ENCODE results near the gene KCNMB1.

- TF ChIP-seq FOXM1 (IDR thresholded peaks at IDR 0.05; ENCODE audit: borderline replicate concordance) (no peak), PKNOX1 (IDR thresholded peaks at IDR 0.05) (no peak), ZNF384 (IDR thresholded peaks at IDR 0.05) (no peak), BHLHE40 (IDR thresholded peaks at IDR 0.05; ENCODE audit: borderline replicate concordance) (no peak), NFRKB (IDR thresholded peaks at IDR 0.05) (no peak), SUZ12 (IDR thresholded peaks at IDR 0.05) (no peak), FOXK2 (IDR thresholded peaks at IDR 0.05) (no peak), HDGF (IDR thresholded peaks at IDR 0.05; ENCODE audit: borderline replicate concordance) (no peak), SP1 (IDR thresholded peaks at IDR 0.05) (no peak)
Observed at GRCh38 chr5:170421826-170422225, 32.7 kb upstream of the KCNMB1 start.

All from HEK293T (cell line).